DOHH2 (cell line): ENCODE data around the gene AP3S2.
"Not testable (repeated sequence)": the region's sequence is repeated elsewhere in the genome, so short reads cannot be mapped to it uniquely, and the experiment has no call there.

Experiments used
- CTCF ChIP-seq: fragments of 200-600 bp; sonication (generic); IDR thresholded peaks from one replicate; pipeline ENCODE4 v1.5.1; 2014; ENCODE audit warnings: antibody characterized with exemption, mild to moderate bottlenecking, low read depth, low read length; ENCODE audit not compliant: poor library complexity, severe bottlenecking
- EZH2phosphoT487 ChIP-seq: fragments of 200-600 bp; sonication (generic); IDR thresholded peaks from 2 replicates; pipeline ENCODE4 v1.6.1; 2017; ENCODE audit warnings: borderline replicate concordance, mild to moderate bottlenecking, antibody characterized with exemption, low read length, moderate library complexity, mixed read lengths

GRCh38 chr15:89939377-89939776, 45.6 kb upstream of the AP3S2 start:
- not testable (repeated sequence) for TF ChIP-seq CTCF, EZH2phosphoT487
